ENCODE measurements around the gene ARL6IP1. TPM values are rescaled to one million over a fixed set of nuclear protein-coding genes. Genes with fewer than 3 reads are reported as not detected.
A peak's percentile ranks its signal among the peaks of the same experiment; 100 is the strongest.

The ARL6IP1 gene
- 193 and 207 TPM in 2 replicates for total RNA-seq (2022)
- percentile 97 among the genes with signal in this experiment for Bru-seq, nascent RNA
- BruChase-seq, experiment 1, labeled RNA remaining after a 2-hour chase: percentile 100 among the genes with signal in this experiment
- percentile 100 among the genes with signal in this experiment for BruChase-seq, experiment 2, labeled RNA remaining after a 6-hour chase
- long read RNA-seq, transcript ARL6IP1-201 (6 exons, 2,409 nt): major isoform, 1,015 of 1,053 reads
- long read RNA-seq, partial matches to known transcripts: 10 of 1,053 reads
- long read RNA-seq, other reads (novel, unspliced or antisense): 27 of 1,053 reads

DNA sequence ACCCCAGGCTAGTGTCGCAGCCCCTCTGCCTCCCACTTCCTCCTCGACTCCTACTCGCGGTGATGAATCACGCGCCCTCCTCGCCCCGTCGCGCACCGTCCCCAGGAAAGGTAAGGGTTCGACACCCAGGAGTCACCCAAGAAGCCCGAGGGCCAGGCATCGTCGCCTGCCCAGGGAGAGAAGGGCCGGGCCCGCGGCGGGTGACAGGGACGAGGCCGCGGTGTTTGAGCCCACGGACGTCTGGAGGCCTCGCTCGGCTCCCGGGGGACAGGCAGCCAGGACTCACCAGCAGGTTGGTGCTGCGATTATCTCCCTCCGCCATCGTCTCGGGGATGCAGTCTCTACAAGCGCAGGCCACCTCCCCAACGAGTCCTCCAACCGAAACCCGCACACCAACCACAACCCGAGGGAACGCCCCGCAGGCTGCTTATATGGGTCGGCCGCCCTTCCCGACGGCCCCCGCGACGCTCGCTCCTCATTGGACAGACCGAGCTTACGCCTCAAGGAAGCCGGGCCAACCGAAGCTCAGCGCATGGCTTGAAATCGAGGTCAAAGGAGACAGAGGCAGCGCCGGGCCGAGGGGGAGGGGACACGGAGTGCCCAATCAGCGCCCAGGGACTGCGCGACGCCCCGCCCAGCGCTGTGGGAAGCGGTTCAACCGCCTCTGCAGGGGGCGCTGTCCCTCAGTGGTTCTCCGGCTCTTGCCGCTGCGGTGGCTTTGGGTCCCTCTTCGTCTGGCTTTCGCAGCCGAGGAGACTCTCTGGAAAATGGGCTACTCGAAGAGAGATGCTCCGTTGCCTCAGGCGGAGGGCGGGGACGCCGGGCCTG, at the start of gene ARL6IP1:
ARL6IP1 (minus strand) TSS at position 405 of the 828 bp plus-strand sequence; CDS start at position 322, 83 bp downstream.
- peak within 1 kb of the TSS; percentile 85 for H3K4me3 ChIP-seq (ENCODE audit: low read depth, low read length)
- DNase-seq: peak; percentile 98 to 99
- no peaks in the 10 kb centered on the region for H3K36me3 ChIP-seq (ENCODE audit: control insufficient read depth, insufficient read depth, low read length)
- Mint-ChIP-seq H3K27ac (ENCODE audit: unreplicated experiment) (peak within 1 kb of the TSS; percentile 96), H3K9me3 (ENCODE audit: unreplicated experiment) (no peaks in the 10 kb centered on the region), H3K4me3 (ENCODE audit: unreplicated experiment) (peak within 1 kb of the TSS; percentile 92), H3K4me1 (ENCODE audit: low read depth, unreplicated experiment) (peaks cover 18% of the 10 kb centered on the region), H3K27me3 (ENCODE audit: insufficient read depth, unreplicated experiment) (peaks cover 2% of the 10 kb centered on the region), H3K36me3 (ENCODE audit: insufficient read depth, unreplicated experiment) (peaks cover 59% of the 10 kb centered on the region)
- peaks cover 16% of the 10 kb centered on the region for H3K4me1 ChIP-seq
- intact Hi-C loops (cut with micrococcal nuclease; ENCODE audit: unreplicated experiment): loop anchor here (2.0 kb wide), 1 partner anchor 167 kb away; no protein-coding TSS in a partner anchor
- TF ChIP-seq, protein P1, sequence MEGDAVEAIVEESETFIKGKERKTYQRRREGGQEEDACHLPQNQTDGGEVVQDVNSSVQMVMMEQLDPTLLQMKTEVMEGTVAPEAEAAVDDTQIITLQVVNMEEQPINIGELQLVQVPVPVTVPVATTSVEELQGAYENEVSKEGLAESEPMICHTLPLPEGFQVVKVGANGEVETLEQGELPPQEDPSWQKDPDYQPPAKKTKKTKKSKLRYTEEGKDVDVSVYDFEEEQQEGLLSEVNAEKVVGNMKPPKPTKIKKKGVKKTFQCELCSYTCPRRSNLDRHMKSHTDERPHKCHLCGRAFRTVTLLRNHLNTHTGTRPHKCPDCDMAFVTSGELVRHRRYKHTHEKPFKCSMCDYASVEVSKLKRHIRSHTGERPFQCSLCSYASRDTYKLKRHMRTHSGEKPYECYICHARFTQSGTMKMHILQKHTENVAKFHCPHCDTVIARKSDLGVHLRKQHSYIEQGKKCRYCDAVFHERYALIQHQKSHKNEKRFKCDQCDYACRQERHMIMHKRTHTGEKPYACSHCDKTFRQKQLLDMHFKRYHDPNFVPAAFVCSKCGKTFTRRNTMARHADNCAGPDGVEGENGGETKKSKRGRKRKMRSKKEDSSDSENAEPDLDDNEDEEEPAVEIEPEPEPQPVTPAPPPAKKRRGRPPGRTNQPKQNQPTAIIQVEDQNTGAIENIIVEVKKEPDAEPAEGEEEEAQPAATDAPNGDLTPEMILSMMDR (IDR thresholded peaks at IDR 0.05; ENCODE audit: insufficient read depth in 1 of 2, low read depth in 1 of 2, low read length in 1 of 2, severe bottlenecking in 1 of 2, unreplicated experiment in 1 of 2): peak; percentile 70 to 84
- H3K27me3 ChIP-seq (replicated peaks; ENCODE audit: control insufficient read depth, insufficient read depth, low read length): no peaks in the 10 kb centered on the region
- no peaks in the 10 kb centered on the region for H3K9me3 ChIP-seq
- ChIA-PET POLR2A (interaction anchor here (0.6 to 4.1 kb wide), 14 partner anchors 11 to 1686 kb away, joined by 3 to 105 read pairs (median 4); partner anchors contain the start of genes COQ7, RPS15A and TMC7), CTCF (interaction anchor here (0.6 to 2.0 kb wide), 12 partner anchors 10 to 495 kb away, joined by 3 to 30 read pairs (median 4); partner anchors contain the start of genes COQ7, RPS15A and TMC7)
- no TSS peak for BruUV-seq (replicated peaks)

DNA sequence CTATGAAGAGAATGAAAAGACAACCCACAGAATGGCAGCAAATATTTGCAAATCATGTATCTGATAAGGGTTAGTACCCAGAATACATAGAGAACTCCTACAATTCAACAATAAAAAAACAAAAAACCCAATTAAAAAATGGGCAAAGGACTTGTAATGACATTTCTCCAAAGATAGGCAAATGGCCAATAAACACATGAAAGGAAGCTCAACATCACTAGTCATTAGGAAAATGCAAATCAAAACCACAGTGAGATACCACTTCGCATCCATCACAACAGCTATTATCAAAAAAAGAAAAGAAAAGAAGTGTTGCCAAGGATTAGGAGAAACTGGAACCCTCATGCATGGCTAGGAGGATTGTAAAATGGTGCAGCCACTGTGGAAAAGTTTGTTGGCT, 45.1 kb upstream of the ARL6IP1 start:
- Mint-ChIP-seq H3K4me1 (ENCODE audit: low read depth, unreplicated experiment) (no peaks in the 10 kb centered on the region), H3K36me3 (ENCODE audit: insufficient read depth, unreplicated experiment) (peaks cover 75% of the 10 kb centered on the region), H3K9me3 (ENCODE audit: unreplicated experiment) (no peaks in the 10 kb centered on the region), H3K4me3 (ENCODE audit: unreplicated experiment) (no peak overlapping the region), H3K27ac (ENCODE audit: unreplicated experiment) (no peak overlapping the region), H3K27me3 (ENCODE audit: insufficient read depth, unreplicated experiment) (no peaks in the 10 kb centered on the region)
- CTCF ChIA-PET: no interaction called here
- no TSS peak for BruUV-seq (replicated peaks)
- intact Hi-C loops (cut with micrococcal nuclease; ENCODE audit: unreplicated experiment): no loop called here
- Histone ChIP-seq H3K4me3 (ENCODE audit: low read depth, low read length) (no peak overlapping the region), H3K9me3 (no peaks in the 10 kb centered on the region), H3K4me1 (no peaks in the 10 kb centered on the region), H3K36me3 (ENCODE audit: control insufficient read depth, insufficient read depth, low read length) (no peaks in the 10 kb centered on the region; the same call in none of the 2 replicates), H3K27me3 (replicated peaks; ENCODE audit: control insufficient read depth, insufficient read depth, low read length) (no peaks in the 10 kb centered on the region)
- TF ChIP-seq, protein P1 (IDR thresholded peaks at IDR 0.05; ENCODE audit: insufficient read depth in 1 of 2, low read depth in 1 of 2, low read length in 1 of 2, severe bottlenecking in 1 of 2, unreplicated experiment in 1 of 2): no peak
- POLR2A ChIA-PET: no interaction called here
- DNase-seq: no peak

DNA sequence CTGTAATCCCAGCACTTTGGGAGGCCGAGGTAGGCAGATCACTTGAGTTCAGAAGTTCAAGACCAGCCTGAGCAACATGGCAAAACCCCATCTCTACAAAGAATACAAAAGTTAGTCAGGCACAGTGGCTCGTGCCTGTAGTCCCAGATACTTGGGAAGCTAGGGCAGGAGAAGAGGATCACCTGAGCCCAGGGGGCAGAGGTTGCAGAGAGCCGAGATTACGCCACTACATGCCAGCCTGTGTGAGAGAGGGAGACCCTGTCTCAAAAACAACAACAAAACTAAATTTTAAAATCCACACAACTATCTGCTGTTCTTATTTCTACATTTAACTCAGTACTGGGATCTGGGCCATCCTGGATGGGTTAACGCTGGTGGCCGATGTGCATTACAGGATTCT, 41.2 kb upstream of the ARL6IP1 start:
- no peak overlapping the region for H3K27ac Mint-ChIP-seq (ENCODE audit: unreplicated experiment)
- POLR2A ChIA-PET: no interaction called here
- BruUV-seq (replicated peaks): no TSS peak

More for the DNA sequence above, 41.2 kb upstream of the ARL6IP1 start:
- H3K4me3 Mint-ChIP-seq (ENCODE audit: unreplicated experiment): no peak overlapping the region
- no peaks in the 10 kb centered on the region for H3K27me3 ChIP-seq (replicated peaks; ENCODE audit: control insufficient read depth, insufficient read depth, low read length)
- no peak overlapping the region for H3K4me3 ChIP-seq (ENCODE audit: low read depth, low read length)
- peaks cover 14% of the 10 kb centered on the region for H3K4me1 Mint-ChIP-seq (ENCODE audit: low read depth, unreplicated experiment)
- peaks cover 1% of the 10 kb centered on the region; the same call in 1 of the 2 replicates for H3K36me3 ChIP-seq (ENCODE audit: control insufficient read depth, insufficient read depth, low read length)
- no peak for DNase-seq
- H3K27me3 Mint-ChIP-seq (ENCODE audit: insufficient read depth, unreplicated experiment): no peaks in the 10 kb centered on the region
- no peaks in the 10 kb centered on the region for H3K9me3 Mint-ChIP-seq (ENCODE audit: unreplicated experiment)
- CTCF ChIA-PET: no interaction called here
- no peaks in the 10 kb centered on the region for H3K9me3 ChIP-seq
- H3K36me3 Mint-ChIP-seq (ENCODE audit: insufficient read depth, unreplicated experiment): peaks cover 89% of the 10 kb centered on the region
- intact Hi-C loops (cut with micrococcal nuclease; ENCODE audit: unreplicated experiment): no loop called here
- H3K4me1 ChIP-seq: no peaks in the 10 kb centered on the region
- TF ChIP-seq, protein P1 (IDR thresholded peaks at IDR 0.05; ENCODE audit: insufficient read depth in 1 of 2, low read depth in 1 of 2, low read length in 1 of 2, severe bottlenecking in 1 of 2, unreplicated experiment in 1 of 2): no peak

Measured in Caco-2 (cell line).